SK-N-SH (cell line): ENCODE data around the gene CMC4. TPM values are rescaled to one million over a fixed set of nuclear protein-coding genes. Genes with fewer than 3 reads are reported as not detected.

Source experiments
- CTCF ChIA-PET: fragments of 300-600, 350-600 bp; formaldehyde crosslinking; extraction: SDS; loops from one replicate; lab custom pipeline; 2021; lab: Yijun Ruan, JAX
- POLR2A ChIA-PET: fragments of 350-600 bp; sonication (Branson Sonifier 250); formaldehyde crosslinking; extraction: SDS; loops from one replicate; lab custom pipeline; 2020; ENCODE audit warnings: antibody characterized with exemption, inconsistent platforms; lab: Yijun Ruan, JAX
- DNase-seq: peaks from one replicate; pipeline ENCODE4 v3.0.0; 2012
- H2AFZ ChIP-seq: fragments of 200-600 bp; sonication (generic); 2 replicates; pipeline ENCODE4 v1.8.1; 2016; ENCODE audit warnings: antibody characterized with exemption, mild to moderate bottlenecking, low read depth
- H3F3A ChIP-seq: fragments of 200-600 bp; sonication (generic); replicated peaks from 2 replicates; pipeline ENCODE3; 2016; ENCODE audit warnings: antibody characterized with exemption, mild to moderate bottlenecking; ENCODE audit not compliant: insufficient read depth
- H3K27ac ChIP-seq, 2 experiments: fragments of 200-500 bp in 1 of 2; fragments of 200-600 bp in 1 of 2; sonication (Bioruptor generic) in 1 of 2; sonication (generic), shearing (Covaris generic) in 1 of 2; 2 replicates each; pipeline versions ENCODE4 v1.5.1 to v1.6.1; 2014 to 2016; ENCODE audit warnings: low read depth in 2 of 2, inconsistent platforms in 1 of 2, low read length in 1 of 2, mild to moderate bottlenecking in 1 of 2, mixed read lengths in 1 of 2
- H3K27me3 ChIP-seq: fragments of 200-600 bp; sonication (generic), shearing (Covaris generic); 2 replicates; pipeline ENCODE4 v1.6.1; 2016; ENCODE audit warnings: mixed run types; ENCODE audit not compliant: insufficient read depth
- H3K36me3 ChIP-seq, 2 experiments: fragments of 200-500 bp in 1 of 2; fragments of 200-600 bp in 1 of 2; sonication (Bioruptor generic) in 1 of 2; sonication (generic) in 1 of 2; replicated peaks in 1 of 2; 2 replicates each; pipeline versions ENCODE3 to v1.5.1; 2014 to 2016; ENCODE audit warnings: low read length in 1 of 2, mild to moderate bottlenecking in 1 of 2; ENCODE audit not compliant: insufficient read depth in 2 of 2, control insufficient read depth in 1 of 2
- H3K4me1 ChIP-seq, 2 experiments: fragments of 200-500 bp in 1 of 2; fragments of 200-600 bp in 1 of 2; sonication (Bioruptor generic) in 1 of 2; sonication (generic), shearing (Covaris generic) in 1 of 2; 2 replicates each; pipeline versions ENCODE4 v1.5.1 to v1.6.1; 2014 to 2016; ENCODE audit warnings: low read depth in 1 of 2, low read length in 1 of 2, mixed run types in 1 of 2; ENCODE audit not compliant: insufficient read depth in 2 of 2, control insufficient read depth in 1 of 2
- H3K4me2 ChIP-seq: fragments of 200-600 bp; sonication (generic), shearing (Covaris generic); 2 replicates; pipeline ENCODE4 v1.6.1; 2017; ENCODE audit warnings: mixed run types
- H3K4me3 ChIP-seq, 2 experiments: fragments of 200-500 bp in 1 of 2; fragments of 200-600 bp in 1 of 2; sonication (Bioruptor generic) in 1 of 2; sonication (generic), shearing (Covaris generic) in 1 of 2; 2 replicates each; pipeline versions ENCODE4 v1.5.1 to v1.8.1; 2014 to 2016; ENCODE audit warnings: low read depth in 2 of 2, inconsistent platforms in 1 of 2, low read length in 1 of 2, mild to moderate bottlenecking in 1 of 2, mixed read lengths in 1 of 2, moderate library complexity in 1 of 2
- H3K79me2 ChIP-seq: fragments of 200-600 bp; sonication (generic); 2 replicates; pipeline ENCODE4 v1.8.1; 2017; ENCODE audit warnings: mild to moderate bottlenecking; ENCODE audit not compliant: insufficient read depth
- H3K9ac ChIP-seq: fragments of 200-600 bp; sonication (generic); 2 replicates; pipeline ENCODE4 v1.6.1; 2017; ENCODE audit warnings: mixed run types
- H3K9me2 ChIP-seq: fragments of 200-600 bp; sonication (generic); 2 replicates; pipeline ENCODE4 v1.6.1; 2017; ENCODE audit warnings: mixed run types
- H3K9me3 ChIP-seq: fragments of 200-600 bp; sonication (generic); 2 replicates; pipeline ENCODE4 v1.6.1; 2017; ENCODE audit warnings: mixed run types, mild to moderate bottlenecking, moderate library complexity
- H4K20me1 ChIP-seq: fragments of 200-600 bp; sonication (generic); 2 replicates; pipeline ENCODE4 v1.6.1; 2017; ENCODE audit warnings: mild to moderate bottlenecking, mixed run types; ENCODE audit not compliant: insufficient read depth
- EZH2phosphoT487 ChIP-seq: fragments of 200-600 bp; sonication (generic); IDR thresholded peaks from 2 replicates; pipeline ENCODE4 v1.6.1; 2017; ENCODE audit warnings: low read depth, mixed run types, mild to moderate bottlenecking, antibody characterized with exemption, moderate library complexity, borderline replicate concordance
- GATA2 ChIP-seq: sonication (generic); formaldehyde crosslinking; IDR thresholded peaks from 2 replicates; pipeline ENCODE4 v1.5.0; 2020; ENCODE audit warnings: mild to moderate bottlenecking, missing genetic modification reagents
- IRF3 ChIP-seq: fragments of 150-350 bp; IDR thresholded peaks from 2 replicates; pipeline ENCODE4 v1.6.1; 2016; ENCODE audit warnings: mild to moderate bottlenecking, low read depth, low read length
- MEF2A ChIP-seq: IDR thresholded peaks from 2 replicates; pipeline ENCODE4 v1.4.0; 2012; ENCODE audit warnings: low read depth, borderline replicate concordance
- MXI1 ChIP-seq: IDR thresholded peaks from 2 replicates; pipeline ENCODE4 v1.6.1; 2012; ENCODE audit warnings: mild to moderate bottlenecking, low read depth, low read length, improper control_type of control experiment
- NFIC ChIP-seq: IDR thresholded peaks from 2 replicates; pipeline ENCODE4 v1.4.0; 2012; ENCODE audit warnings: borderline replicate concordance
- RAD21 ChIP-seq: IDR thresholded peaks from 2 replicates; pipeline ENCODE4 v1.6.1; 2012; ENCODE audit warnings: mild to moderate bottlenecking, low read length
- RCOR1 ChIP-seq: fragments of 150-350 bp; IDR thresholded peaks from 2 replicates; pipeline ENCODE4 v1.6.1; 2017; ENCODE audit warnings: antibody characterized with exemption, low read length
- SMC3 ChIP-seq: IDR thresholded peaks from 2 replicates; pipeline ENCODE4 v1.6.1; 2012; ENCODE audit warnings: low read depth, low read length, improper control_type of control experiment
- TAF1 ChIP-seq: IDR thresholded peaks from 2 replicates; pipeline ENCODE4 v1.6.1; 2012; ENCODE audit warnings: low read depth, mild to moderate bottlenecking, low read length, moderate library complexity, borderline replicate concordance
- WGBS: methylation state at CpG from one replicate; pipeline ENCODE4 v1.1.6; 2017; ENCODE audit warnings: low lambda C conversion rate; 5-methylcytosine and 5-hydroxymethylcytosine counted together
- polyA plus RNA-seq, 3 experiments: library from polyadenylated mRNA; depleted of rRNA; stranded (reverse); fragments of >200 nt; gene quantifications; 2 replicates each; pipeline ENCODE4 v1.2.3, GENCODE V29; 2012
- TF ChIP-seq, protein P1 (sequence below): IDR thresholded peaks from 2 replicates; pipeline ENCODE4 v1.4.0; 2012; ENCODE audit warnings: low read depth

Gene CMC4
- polyA plus RNA-seq, 1 of the 3 experiments (the other 2 are of a cell fraction), result 12.0 TPM

GRCh38 chrX:155115174-155115819 is 44.4 kb upstream of the CMC4 start:
- POLR2A ChIA-PET, result no interaction called here
- no peaks in the 10 kb centered on the region for H3K79me2 ChIP-seq
- no peak for DNase-seq
- 79% methylated on average over 1 of the region's 1 CpG for whole genome bisulfite sequencing
- CTCF ChIA-PET, result interaction anchor here (1.0 kb wide), 1 partner anchor 29 kb away, joined by 3 read pairs; no protein-coding TSS in a partner anchor
- no peaks in the 10 kb centered on the region for H3F3A ChIP-seq
- H3K36me3 ChIP-seq, result peaks cover 4 to 9% of the 10 kb centered on the region in 2 experiments
- H4K20me1 ChIP-seq, result no peaks in the 10 kb centered on the region
- no peaks in the 10 kb centered on the region for H3K27me3 ChIP-seq
- H3K9ac ChIP-seq, result no peak overlapping the region
- H3K4me2 ChIP-seq, result no peak overlapping the region
- H3K27ac ChIP-seq, result no peak overlapping the region
- no peak overlapping the region for H2AFZ ChIP-seq
- no peaks in the 10 kb centered on the region; the same call in 1 of the 2 replicates for H3K9me3 ChIP-seq
- H3K4me1 ChIP-seq, result no peaks in the 10 kb centered on the region
- no peak overlapping the region for H3K4me3 ChIP-seq
- TF ChIP-seq GATA2 (CRISPR knock-in tag), result no peak
- TF ChIP-seq EZH2phosphoT487, result no peak
- no peak for TF ChIP-seq NFIC
- TF ChIP-seq MEF2A, result no peak
- TF ChIP-seq MXI1, result no peak
- no peak for TF ChIP-seq TAF1
- no peak for TF ChIP-seq RCOR1
- TF ChIP-seq, protein P1, sequence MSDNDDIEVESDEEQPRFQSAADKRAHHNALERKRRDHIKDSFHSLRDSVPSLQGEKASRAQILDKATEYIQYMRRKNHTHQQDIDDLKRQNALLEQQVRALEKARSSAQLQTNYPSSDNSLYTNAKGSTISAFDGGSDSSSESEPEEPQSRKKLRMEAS, result no peak
- H3K9me2 ChIP-seq, result no peaks in the 10 kb centered on the region

DNA sequence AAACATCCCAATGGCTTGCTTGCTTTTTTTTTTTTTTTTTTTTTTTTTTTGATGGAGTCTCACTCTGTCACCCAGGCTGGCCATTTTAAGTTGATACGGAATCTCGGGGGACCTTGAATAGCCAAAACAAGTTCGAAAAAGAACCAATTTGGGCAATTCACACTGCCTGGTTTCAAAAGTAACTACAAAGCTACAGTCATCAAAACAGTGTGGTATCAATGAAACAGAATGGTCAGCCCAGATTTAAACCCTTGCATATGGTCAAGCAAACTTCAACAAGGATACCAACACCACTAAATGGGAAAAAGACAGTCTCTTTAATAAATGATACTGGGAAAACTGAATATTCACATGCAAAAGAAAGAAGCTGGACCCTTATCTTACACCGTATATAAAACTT is 42.2 kb upstream of the CMC4 start:
- no peaks in the 10 kb centered on the region; the same call in 1 of the 2 replicates for H3K9me3 ChIP-seq
- no peaks in the 10 kb centered on the region for H3K27me3 ChIP-seq
- H3K27ac ChIP-seq, result no peak overlapping the region
- H3K9me2 ChIP-seq, result 0 out of 2 replicates have a peak, but pooled peaks cover 3% of the 10 kb centered on the region
- WGBS, result 51% methylated on average over 4 of the region's 4 CpGs
- H2AFZ ChIP-seq, result no peak overlapping the region
- DNase-seq, result no peak
- peaks cover 3 to 4% of the 10 kb centered on the region in 2 experiments for H3K36me3 ChIP-seq
- TF ChIP-seq RAD21 (no peak), SMC3 (no peak), EZH2phosphoT487 (no peak), GATA2 (CRISPR knock-in tag) (no peak), IRF3 (no peak), MEF2A (no peak)
- no peaks in the 10 kb centered on the region for H3K79me2 ChIP-seq
- no peaks in the 10 kb centered on the region for H4K20me1 ChIP-seq
- H3K4me2 ChIP-seq, result no peak overlapping the region
- no peak overlapping the region for H3K9ac ChIP-seq
- CTCF ChIA-PET, result no interaction called here
- POLR2A ChIA-PET, result no interaction called here
- H3F3A ChIP-seq, result no peaks in the 10 kb centered on the region
- H3K4me1 ChIP-seq, result no peaks in the 10 kb centered on the region
- no peak overlapping the region for H3K4me3 ChIP-seq
